Parathyroid adenoma (tissue), 2 donors: ENCODE data around the gene ILDR1.

Experiments
- H2AFZ ChIP-seq: fragments of 300-600 bp; sonication (generic); one replicate; pipeline ENCODE4 v1.7.0; 2017; ENCODE audit warnings: antibody characterized with exemption, mild to moderate bottlenecking
- H3K27ac ChIP-seq: fragments of 300-600 bp; sonication (generic); one replicate; pipeline ENCODE4 v1.7.0; 2017
- H3K27me3 ChIP-seq: fragments of 300-600 bp; sonication (generic); one replicate; pipeline ENCODE4 v1.7.0; 2017; ENCODE audit warnings: low read length; ENCODE audit not compliant: control insufficient read depth, insufficient read depth
- H3K36me3 ChIP-seq: fragments of 300-600 bp; sonication (generic); one replicate; pipeline ENCODE4 v1.7.0; 2017; ENCODE audit warnings: low read length; ENCODE audit not compliant: control insufficient read depth, insufficient read depth
- H3K4me1 ChIP-seq: fragments of 300-600 bp; sonication (generic); one replicate; pipeline ENCODE4 v1.7.0; 2017; ENCODE audit warnings: control low read depth
- H3K4me2 ChIP-seq: fragments of 300-600 bp; sonication (generic); one replicate; pipeline ENCODE4 v1.7.0; 2017; ENCODE audit warnings: low read length
- H3K4me3 ChIP-seq: fragments of 300-600 bp; sonication (generic); one replicate; pipeline ENCODE4 v1.7.0; 2017; ENCODE audit warnings: low read depth, low read length
- H3K79me2 ChIP-seq: fragments of 300-600 bp; sonication (generic); one replicate; pipeline ENCODE4 v1.7.0; 2017; ENCODE audit warnings: control low read depth
- H3K9ac ChIP-seq: fragments of 300-600 bp; sonication (generic); one replicate; pipeline ENCODE4 v1.7.0; 2017; ENCODE audit warnings: mild to moderate bottlenecking
- H3K9me3 ChIP-seq: fragments of 300-600 bp; sonication (generic); one replicate; pipeline ENCODE4 v1.7.0; 2017; ENCODE audit warnings: low read length; ENCODE audit not compliant: control insufficient read depth
- TF ChIP-seq, protein P1 (sequence below): fragments of 300-600 bp; sonication (generic); IDR thresholded peaks from one replicate; pipeline ENCODE4 v1.7.0; 2017; ENCODE audit warnings: antibody characterized with exemption, mild to moderate bottlenecking
- donor health status: primary hyperparathyroidism.

Gene ILDR1

GRCh38 chr3:122064326-122064725, 42.3 kb upstream of the ILDR1 start:
- Histone ChIP-seq H3K4me2 (no peak overlapping the region), H2AFZ (no peak overlapping the region), H3K79me2 (no peaks in the 10 kb centered on the region), H3K4me1 (no peaks in the 10 kb centered on the region), H3K36me3 (no peaks in the 10 kb centered on the region), H3K27me3 (no peaks in the 10 kb centered on the region), H3K9ac (no peak overlapping the region), H3K27ac (no peak overlapping the region), H3K4me3 (no peak overlapping the region), H3K9me3 (no peaks in the 10 kb centered on the region)
- TF ChIP-seq, protein P1, sequence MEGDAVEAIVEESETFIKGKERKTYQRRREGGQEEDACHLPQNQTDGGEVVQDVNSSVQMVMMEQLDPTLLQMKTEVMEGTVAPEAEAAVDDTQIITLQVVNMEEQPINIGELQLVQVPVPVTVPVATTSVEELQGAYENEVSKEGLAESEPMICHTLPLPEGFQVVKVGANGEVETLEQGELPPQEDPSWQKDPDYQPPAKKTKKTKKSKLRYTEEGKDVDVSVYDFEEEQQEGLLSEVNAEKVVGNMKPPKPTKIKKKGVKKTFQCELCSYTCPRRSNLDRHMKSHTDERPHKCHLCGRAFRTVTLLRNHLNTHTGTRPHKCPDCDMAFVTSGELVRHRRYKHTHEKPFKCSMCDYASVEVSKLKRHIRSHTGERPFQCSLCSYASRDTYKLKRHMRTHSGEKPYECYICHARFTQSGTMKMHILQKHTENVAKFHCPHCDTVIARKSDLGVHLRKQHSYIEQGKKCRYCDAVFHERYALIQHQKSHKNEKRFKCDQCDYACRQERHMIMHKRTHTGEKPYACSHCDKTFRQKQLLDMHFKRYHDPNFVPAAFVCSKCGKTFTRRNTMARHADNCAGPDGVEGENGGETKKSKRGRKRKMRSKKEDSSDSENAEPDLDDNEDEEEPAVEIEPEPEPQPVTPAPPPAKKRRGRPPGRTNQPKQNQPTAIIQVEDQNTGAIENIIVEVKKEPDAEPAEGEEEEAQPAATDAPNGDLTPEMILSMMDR: no peak

GRCh38 chr3:122063908-122064307, 41.9 kb upstream of the ILDR1 start:
- Histone ChIP-seq H3K27me3 (no peaks in the 10 kb centered on the region), H3K4me2 (no peak overlapping the region), H3K9me3 (no peaks in the 10 kb centered on the region), H3K36me3 (no peaks in the 10 kb centered on the region), H3K4me3 (no peak overlapping the region), H3K9ac (no peak overlapping the region), H3K79me2 (no peaks in the 10 kb centered on the region), H3K27ac (no peak overlapping the region), H2AFZ (no peak overlapping the region), H3K4me1 (no peaks in the 10 kb centered on the region)
- TF ChIP-seq, protein P1: no peak

DNA sequence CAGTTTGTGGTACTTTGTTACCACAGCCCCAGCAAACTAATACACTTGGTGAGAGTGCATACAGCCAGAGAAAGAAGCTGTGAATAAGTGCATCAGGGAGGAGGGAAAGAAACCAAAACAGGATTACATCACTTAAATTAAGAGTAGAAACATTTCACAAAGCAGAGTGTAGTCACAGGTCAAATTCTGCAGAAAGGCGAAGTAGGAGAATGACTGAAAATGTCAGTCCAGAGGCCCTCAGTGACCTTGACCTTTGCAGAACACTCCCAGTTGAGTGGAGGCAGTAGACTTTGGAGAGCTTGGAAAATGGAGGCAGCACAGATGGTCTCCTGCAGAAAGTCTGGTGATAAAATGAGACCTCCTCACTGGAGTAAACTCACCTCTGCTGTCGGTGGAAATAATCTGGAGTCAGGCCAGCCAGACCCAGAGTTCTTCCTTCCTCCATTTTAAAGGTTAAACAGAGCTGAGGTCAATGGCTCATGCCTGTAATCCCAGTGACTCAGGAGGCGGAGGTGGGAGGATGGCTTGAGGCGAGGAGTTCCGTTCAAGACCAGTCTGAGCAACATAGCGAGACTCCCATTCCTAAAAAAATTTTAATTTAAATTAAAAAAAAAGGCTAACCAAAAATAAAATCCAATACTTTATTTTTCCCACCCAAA, 38.1 kb upstream of the ILDR1 start:
- no peaks in the 10 kb centered on the region for H3K79me2 ChIP-seq
- no peak overlapping the region for H3K27ac ChIP-seq
- no peaks in the 10 kb centered on the region for H3K27me3 ChIP-seq
- no peaks in the 10 kb centered on the region for H3K9me3 ChIP-seq
- H2AFZ ChIP-seq: no peak overlapping the region
- no peak overlapping the region for H3K4me2 ChIP-seq
- no peaks in the 10 kb centered on the region for H3K36me3 ChIP-seq
- no peak overlapping the region for H3K4me3 ChIP-seq
- TF ChIP-seq, protein P1: no peak
- no peaks in the 10 kb centered on the region for H3K4me1 ChIP-seq
- H3K9ac ChIP-seq: no peak overlapping the region

- H3K27me3 ChIP-seq: no peaks in the 10 kb centered on the region
- H3K9ac ChIP-seq: no peak overlapping the region
- H3K4me1 ChIP-seq: no peaks in the 10 kb centered on the region
- no peaks in the 10 kb centered on the region for H3K36me3 ChIP-seq
- TF ChIP-seq, protein P1: no peak
- no peak overlapping the region for H2AFZ ChIP-seq
- H3K79me2 ChIP-seq: no peaks in the 10 kb centered on the region
- H3K4me3 ChIP-seq: no peak overlapping the region
- H3K4me2 ChIP-seq: no peak overlapping the region
- no peak overlapping the region for H3K27ac ChIP-seq
- H3K9me3 ChIP-seq: no peaks in the 10 kb centered on the region
Observed at GRCh38 chr3:122058294-122058693, 36.2 kb upstream of the ILDR1 start.

DNA sequence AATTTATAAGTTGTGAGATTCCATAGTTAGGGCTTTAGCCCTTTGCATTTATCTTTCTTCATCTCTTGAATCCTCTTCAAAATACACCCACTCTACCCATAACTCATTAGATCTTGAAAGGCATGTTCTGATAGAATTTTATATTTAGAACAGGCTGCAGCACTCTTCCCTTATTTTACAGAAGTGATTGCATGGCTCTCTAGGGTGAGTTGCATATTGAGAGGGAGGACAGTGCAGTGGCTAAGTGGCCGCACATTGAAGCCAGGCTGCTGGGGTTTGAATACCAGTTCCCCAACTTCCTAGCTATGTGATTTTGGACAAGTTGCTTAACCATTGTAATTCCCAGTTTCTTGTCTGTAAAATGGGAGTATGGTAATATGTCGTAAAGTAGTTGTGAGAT, 35.6 kb upstream of the ILDR1 start:
- Histone ChIP-seq H3K36me3 (no peaks in the 10 kb centered on the region), H3K4me1 (no peaks in the 10 kb centered on the region), H3K9ac (no peak overlapping the region), H3K27me3 (no peaks in the 10 kb centered on the region), H3K4me3 (no peak overlapping the region), H3K27ac (no peak overlapping the region), H2AFZ (no peak overlapping the region), H3K4me2 (no peak overlapping the region), H3K9me3 (no peaks in the 10 kb centered on the region), H3K79me2 (no peaks in the 10 kb centered on the region)
- TF ChIP-seq, protein P1: no peak
